Right lobe of liver (tissue), 4 donors: ENCODE measurements around the gene PLCL2.

Source experiments
- POLR2A ChIP-seq: fragments of 450-650 bp; IDR thresholded peaks from one replicate; pipeline ENCODE4 v1.6.1; 2017; ENCODE audit warnings: antibody characterized with exemption, mild to moderate bottlenecking
- TF ChIP-seq, protein P1 (sequence below), 4 donors: fragments of 200-600 bp in 3 of 4; fragments of 450-650 bp in 1 of 4; IDR thresholded peaks; one replicate each; pipeline versions ENCODE4 v1.5.1 to v1.8.0; 2016 to 2022; ENCODE audit warnings: antibody characterized with exemption in 4 of 4, mild to moderate bottlenecking in 2 of 4
- donor health status: DM: no; HTN: no; CAD: no.
- donor health status: DM: no; HTN: no; CAD: no.
- donor health status: DM: no; HTN: yes; CAD: no.

DNA sequence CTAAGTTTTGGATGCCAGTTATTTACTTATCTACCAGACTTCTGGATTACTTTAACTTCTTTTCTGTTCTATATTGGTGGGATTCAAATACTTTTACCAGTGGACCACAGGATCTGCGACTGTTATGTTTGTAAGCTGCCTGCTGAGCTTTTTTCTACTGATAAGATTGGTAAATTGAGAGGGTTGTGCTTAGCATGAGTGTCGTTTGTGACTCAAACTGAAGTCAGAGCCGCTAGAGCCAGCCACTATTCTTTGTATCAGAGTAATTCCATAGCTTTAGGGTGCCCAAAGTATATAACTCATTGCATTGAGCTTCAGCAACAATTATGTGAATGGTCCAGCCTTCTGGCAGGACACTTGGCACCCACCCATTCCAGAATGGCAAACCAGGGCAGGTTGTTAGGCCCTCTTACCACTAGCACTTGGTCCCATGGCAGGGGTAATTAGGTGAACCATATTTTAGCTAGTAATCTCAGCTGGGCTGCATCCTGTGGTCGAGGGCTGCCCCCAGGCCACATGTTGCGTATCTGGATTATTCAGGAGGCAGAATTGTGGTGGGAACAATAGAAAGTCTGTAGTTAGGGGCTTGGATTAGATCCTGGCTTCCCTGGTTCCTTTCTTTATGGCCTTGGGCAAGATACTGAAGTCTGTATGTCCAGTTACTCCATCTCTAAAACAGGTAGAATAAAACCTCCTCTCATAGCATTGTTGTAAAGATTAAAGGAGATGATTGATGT is 6.0 kb downstream of the PLCL2 start:
- TF ChIP-seq, protein P1, sequence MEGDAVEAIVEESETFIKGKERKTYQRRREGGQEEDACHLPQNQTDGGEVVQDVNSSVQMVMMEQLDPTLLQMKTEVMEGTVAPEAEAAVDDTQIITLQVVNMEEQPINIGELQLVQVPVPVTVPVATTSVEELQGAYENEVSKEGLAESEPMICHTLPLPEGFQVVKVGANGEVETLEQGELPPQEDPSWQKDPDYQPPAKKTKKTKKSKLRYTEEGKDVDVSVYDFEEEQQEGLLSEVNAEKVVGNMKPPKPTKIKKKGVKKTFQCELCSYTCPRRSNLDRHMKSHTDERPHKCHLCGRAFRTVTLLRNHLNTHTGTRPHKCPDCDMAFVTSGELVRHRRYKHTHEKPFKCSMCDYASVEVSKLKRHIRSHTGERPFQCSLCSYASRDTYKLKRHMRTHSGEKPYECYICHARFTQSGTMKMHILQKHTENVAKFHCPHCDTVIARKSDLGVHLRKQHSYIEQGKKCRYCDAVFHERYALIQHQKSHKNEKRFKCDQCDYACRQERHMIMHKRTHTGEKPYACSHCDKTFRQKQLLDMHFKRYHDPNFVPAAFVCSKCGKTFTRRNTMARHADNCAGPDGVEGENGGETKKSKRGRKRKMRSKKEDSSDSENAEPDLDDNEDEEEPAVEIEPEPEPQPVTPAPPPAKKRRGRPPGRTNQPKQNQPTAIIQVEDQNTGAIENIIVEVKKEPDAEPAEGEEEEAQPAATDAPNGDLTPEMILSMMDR (IDR thresholded peaks at IDR 0.05), result no peak
- no peak for TF ChIP-seq POLR2A
